ENCODE results near the gene MYBPC2. TPM values are rescaled to one million over a fixed set of nuclear protein-coding genes. Genes with fewer than 3 reads are reported as not detected.
A peak's percentile ranks its signal among the peaks of the same experiment; 100 is the strongest.

The MYBPC2 gene
- total RNA-seq, 1 donor from 2014 or later: 0.12 TPM

GRCh38 chr19:50495020-50495531 lies 62.4 kb downstream of the MYBPC2 start:
- TF ChIP-seq CTCF (IDR thresholded peaks at IDR 0.05): no peak
- H3K4me3 ChIP-seq: no peak overlapping the region
- DNase-seq: no peak
- H3K36me3 ChIP-seq: no peaks in the 10 kb centered on the region
- no peaks in the 10 kb centered on the region for H3K4me1 ChIP-seq
- no peak overlapping the region for H3K27ac ChIP-seq
- H3K9me3 ChIP-seq: no peaks in the 10 kb centered on the region
- H3K27me3 ChIP-seq: no peaks in the 10 kb centered on the region
- intact Hi-C loops (cut with DNase I): no loop called here
- no peak for ATAC-seq

- H3K4me1 ChIP-seq: no peaks in the 10 kb centered on the region
- DNase-seq: peak; percentile 56
- ATAC-seq: peak; percentile 11
- no peak for TF ChIP-seq CTCF (IDR thresholded peaks at IDR 0.05)
- intact Hi-C loops (cut with DNase I): no loop called here
- H3K27me3 ChIP-seq: no peaks in the 10 kb centered on the region
- H3K27ac ChIP-seq: no peak overlapping the region
- no peaks in the 10 kb centered on the region for H3K36me3 ChIP-seq
- H3K4me3 ChIP-seq: no peak overlapping the region
- no peaks in the 10 kb centered on the region for H3K9me3 ChIP-seq
These were observed 63.7 kb downstream of the MYBPC2 start for GRCh38 chr19:50496189-50497021.

GRCh38 chr19:50497022-50497405 lies 64.3 kb downstream of the MYBPC2 start:
- Histone ChIP-seq H3K27ac (no peak overlapping the region), H3K36me3 (no peaks in the 10 kb centered on the region), H3K27me3 (no peaks in the 10 kb centered on the region), H3K4me1 (no peaks in the 10 kb centered on the region), H3K4me3 (no peak overlapping the region), H3K9me3 (no peaks in the 10 kb centered on the region)
- DNase-seq (no peak), ATAC-seq (no peak)
- no peak for TF ChIP-seq CTCF (IDR thresholded peaks at IDR 0.05)
- intact Hi-C loops (cut with DNase I): no loop called here

GRCh38 chr19:50498219-50499056 lies 65.7 kb downstream of the MYBPC2 start:
- no peak for TF ChIP-seq CTCF (IDR thresholded peaks at IDR 0.05)
- intact Hi-C loops (cut with DNase I): no loop called here

GRCh38 chr19:50500060-50500752 lies 67.5 kb downstream of the MYBPC2 start:
- Histone ChIP-seq H3K4me3 (no peak overlapping the region), H3K27me3 (no peaks in the 10 kb centered on the region), H3K36me3 (no peaks in the 10 kb centered on the region), H3K9me3 (no peaks in the 10 kb centered on the region), H3K27ac (no peak overlapping the region), H3K4me1 (no peaks in the 10 kb centered on the region)
- peak; percentile 54 for ATAC-seq
- no peak for TF ChIP-seq CTCF (IDR thresholded peaks at IDR 0.05)
- no peak for DNase-seq
- intact Hi-C loops (cut with DNase I): no loop called here

More at GRCh38 chr19:50498219-50499056, 65.7 kb downstream of the MYBPC2 start:
- Histone ChIP-seq H3K27me3 (no peaks in the 10 kb centered on the region), H3K4me3 (no peak overlapping the region), H3K27ac (no peak overlapping the region), H3K9me3 (no peaks in the 10 kb centered on the region), H3K36me3 (no peaks in the 10 kb centered on the region), H3K4me1 (no peaks in the 10 kb centered on the region)
- no peak for ATAC-seq
- DNase-seq: no peak

All from upper lobe of right lung (tissue), 1 donor.